Measurements from ENCODE around the gene ZNF367. TPM values are rescaled to one million over a fixed set of nuclear protein-coding genes. Genes with fewer than 3 reads are reported as not detected.
A peak's percentile ranks its signal among the peaks of the same experiment; 100 is the strongest.

The ZNF367 gene
- total and polyA plus RNA-seq, 9 of the 15 experiments (the other 6 are each of a cell fraction or from before 2014, with no cell fraction given): 2.7 to 14.4 (median 10.0) TPM

DNA sequence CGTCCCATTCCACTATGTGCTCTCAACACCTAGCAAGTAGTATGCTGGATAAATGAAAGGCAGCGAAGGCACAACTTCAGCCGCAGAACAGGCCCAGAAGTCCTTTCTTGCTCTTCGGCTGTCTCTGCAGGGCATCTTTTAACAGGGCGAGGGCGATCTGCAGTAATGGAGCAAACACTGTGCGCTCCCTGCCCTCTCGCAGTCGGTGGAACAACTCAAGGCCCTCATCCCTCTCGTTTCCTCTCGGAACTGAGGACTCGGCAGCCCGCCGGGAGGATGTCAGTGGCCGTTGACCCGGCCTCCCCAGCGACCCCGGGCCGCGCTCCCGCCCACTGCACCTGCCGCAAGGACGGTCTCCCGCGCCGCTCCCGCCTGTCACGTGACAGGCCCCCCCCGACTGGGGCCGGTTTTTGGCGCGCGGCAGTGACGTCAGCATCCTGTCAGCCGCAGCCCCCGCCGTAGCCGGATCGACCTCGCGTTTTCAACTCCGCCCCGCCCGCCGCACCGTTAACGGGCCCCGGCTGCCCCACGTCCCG lies 1.1 kb downstream of the ZNF367 start (continued):
- TF ChIP-seq, protein P1, sequence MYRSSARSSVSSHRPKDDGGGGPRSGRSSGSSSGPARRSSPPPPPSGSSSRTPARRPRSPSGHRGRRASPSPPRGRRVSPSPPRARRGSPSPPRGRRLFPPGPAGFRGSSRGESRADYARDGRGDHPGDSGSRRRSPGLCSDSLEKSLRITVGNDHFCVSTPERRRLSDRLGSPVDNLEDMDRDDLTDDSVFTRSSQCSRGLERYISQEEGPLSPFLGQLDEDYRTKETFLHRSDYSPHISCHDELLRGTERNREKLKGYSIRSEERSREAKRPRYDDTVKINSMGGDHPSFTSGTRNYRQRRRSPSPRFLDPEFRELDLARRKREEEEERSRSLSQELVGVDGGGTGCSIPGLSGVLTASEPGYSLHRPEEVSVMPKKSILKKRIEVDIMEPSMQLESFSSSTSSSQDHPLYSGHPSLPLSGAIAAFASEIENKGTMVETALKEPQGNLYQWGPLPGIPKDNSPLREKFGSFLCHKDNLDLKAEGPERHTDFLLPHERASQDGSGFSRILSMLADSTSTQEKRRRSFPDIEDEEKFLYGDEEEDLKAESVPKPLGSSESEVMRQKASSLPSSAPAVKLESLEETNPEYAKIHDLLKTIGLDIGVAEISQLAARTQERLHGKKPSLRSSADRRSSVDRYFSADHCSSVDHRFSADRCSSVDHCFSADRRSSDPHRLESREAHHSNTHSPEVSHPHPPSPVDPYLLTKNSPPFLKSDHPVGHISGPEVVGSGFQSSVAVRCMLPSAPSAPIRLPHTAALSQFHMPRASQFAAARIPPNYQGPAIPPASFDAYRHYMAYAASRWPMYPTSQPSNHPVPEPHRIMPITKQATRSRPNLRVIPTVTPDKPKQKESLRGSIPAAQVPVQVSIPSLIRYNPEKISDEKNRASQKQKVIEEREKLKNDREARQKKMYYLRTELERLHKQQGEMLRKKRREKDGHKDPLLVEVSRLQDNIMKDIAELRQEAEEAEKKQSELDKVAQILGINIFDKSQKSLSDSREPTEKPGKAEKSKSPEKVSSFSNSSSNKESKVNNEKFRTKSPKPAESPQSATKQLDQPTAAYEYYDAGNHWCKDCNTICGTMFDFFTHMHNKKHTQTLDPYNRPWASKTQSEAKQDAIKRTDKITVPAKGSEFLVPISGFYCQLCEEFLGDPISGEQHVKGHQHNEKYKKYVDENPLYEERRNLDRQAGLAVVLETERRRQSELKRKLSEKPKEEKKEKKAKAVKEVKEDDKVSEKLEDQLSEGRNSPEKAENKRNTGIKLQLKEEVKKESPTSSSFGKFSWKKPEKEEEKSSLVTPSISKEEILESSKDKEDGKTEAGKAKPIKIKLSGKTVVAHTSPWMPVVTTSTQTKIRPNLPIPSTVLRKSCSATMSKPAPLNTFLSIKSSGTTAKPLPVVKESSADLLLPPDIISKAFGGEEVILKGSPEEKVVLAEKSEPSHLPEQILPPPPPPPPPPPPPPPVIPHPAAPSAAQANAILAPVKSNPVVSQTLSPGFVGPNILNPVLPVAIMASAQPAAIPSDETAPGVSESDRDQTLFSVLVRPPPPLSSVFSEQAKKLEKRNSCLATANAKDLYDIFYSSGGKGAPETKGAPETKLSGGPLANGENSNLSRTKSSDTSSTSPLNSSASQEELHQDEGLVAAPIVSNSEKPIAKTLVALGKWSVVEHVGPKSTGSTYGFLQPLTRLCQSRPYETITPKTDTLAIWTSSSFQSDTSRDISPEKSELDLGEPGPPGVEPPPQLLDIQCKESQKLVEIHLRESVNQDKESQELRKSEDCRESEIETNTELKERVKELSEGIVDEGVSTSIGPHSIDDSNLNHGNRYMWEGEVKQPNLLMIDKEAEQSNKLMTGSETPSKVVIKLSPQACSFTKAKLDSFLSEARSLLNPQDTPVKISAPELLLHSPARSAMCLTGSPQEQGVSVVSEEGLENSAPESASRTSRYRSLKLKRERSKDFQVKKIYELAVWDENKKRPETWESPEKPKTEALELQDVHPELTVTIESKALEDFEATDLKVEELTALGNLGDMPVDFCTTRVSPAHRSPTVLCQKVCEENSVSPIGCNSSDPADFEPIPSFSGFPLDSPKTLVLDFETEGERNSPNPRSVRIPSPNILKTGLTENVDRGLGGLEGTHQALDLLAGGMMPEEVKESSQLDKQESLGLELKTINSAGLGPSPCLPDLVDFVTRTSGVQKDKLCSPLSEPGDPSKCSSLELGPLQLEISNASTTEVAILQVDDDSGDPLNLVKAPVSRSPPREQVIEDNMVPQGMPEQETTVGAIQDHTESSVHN (IDR thresholded peaks at IDR 0.05; ENCODE audit: borderline replicate concordance in 1 of 2, low read depth in 1 of 2): no peak
- TF ChIP-seq, protein P2, sequence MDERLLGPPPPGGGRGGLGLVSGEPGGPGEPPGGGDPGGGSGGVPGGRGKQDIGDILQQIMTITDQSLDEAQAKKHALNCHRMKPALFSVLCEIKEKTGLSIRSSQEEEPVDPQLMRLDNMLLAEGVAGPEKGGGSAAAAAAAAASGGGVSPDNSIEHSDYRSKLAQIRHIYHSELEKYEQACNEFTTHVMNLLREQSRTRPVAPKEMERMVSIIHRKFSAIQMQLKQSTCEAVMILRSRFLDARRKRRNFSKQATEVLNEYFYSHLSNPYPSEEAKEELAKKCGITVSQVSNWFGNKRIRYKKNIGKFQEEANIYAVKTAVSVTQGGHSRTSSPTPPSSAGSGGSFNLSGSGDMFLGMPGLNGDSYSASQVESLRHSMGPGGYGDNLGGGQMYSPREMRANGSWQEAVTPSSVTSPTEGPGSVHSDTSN (CRISPR knock-in tag; IDR thresholded peaks at IDR 0.05; ENCODE audit: low read depth): no peak
- TF ChIP-seq, protein P2 (tag; conservative IDR thresholded peaks at IDR 0.05; ENCODE audit: low read depth): no peak
- TF ChIP-seq ZNF830 (CRISPR knock-in tag; IDR thresholded peaks at IDR 0.05): 0 out of 2 replicates have a peak, but pooled peaks have one; percentile 34
- TF ChIP-seq, protein P3, sequence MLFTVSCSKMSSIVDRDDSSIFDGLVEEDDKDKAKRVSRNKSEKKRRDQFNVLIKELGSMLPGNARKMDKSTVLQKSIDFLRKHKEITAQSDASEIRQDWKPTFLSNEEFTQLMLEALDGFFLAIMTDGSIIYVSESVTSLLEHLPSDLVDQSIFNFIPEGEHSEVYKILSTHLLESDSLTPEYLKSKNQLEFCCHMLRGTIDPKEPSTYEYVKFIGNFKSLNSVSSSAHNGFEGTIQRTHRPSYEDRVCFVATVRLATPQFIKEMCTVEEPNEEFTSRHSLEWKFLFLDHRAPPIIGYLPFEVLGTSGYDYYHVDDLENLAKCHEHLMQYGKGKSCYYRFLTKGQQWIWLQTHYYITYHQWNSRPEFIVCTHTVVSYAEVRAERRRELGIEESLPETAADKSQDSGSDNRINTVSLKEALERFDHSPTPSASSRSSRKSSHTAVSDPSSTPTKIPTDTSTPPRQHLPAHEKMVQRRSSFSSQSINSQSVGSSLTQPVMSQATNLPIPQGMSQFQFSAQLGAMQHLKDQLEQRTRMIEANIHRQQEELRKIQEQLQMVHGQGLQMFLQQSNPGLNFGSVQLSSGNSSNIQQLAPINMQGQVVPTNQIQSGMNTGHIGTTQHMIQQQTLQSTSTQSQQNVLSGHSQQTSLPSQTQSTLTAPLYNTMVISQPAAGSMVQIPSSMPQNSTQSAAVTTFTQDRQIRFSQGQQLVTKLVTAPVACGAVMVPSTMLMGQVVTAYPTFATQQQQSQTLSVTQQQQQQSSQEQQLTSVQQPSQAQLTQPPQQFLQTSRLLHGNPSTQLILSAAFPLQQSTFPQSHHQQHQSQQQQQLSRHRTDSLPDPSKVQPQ (CRISPR knock-in tag; IDR thresholded peaks at IDR 0.05; ENCODE audit: borderline replicate concordance): no peak
- TF ChIP-seq GTF2E2 (tag; IDR thresholded peaks at IDR 0.05): no peak
- TF ChIP-seq NCOA4 (IDR thresholded peaks at IDR 0.05; ENCODE audit: partially characterized antibody): no peak
- TF ChIP-seq MEF2A (IDR thresholded peaks at IDR 0.05; ENCODE audit: control insufficient read depth, low read depth, low read length): no peak
- TF ChIP-seq, protein P4, sequence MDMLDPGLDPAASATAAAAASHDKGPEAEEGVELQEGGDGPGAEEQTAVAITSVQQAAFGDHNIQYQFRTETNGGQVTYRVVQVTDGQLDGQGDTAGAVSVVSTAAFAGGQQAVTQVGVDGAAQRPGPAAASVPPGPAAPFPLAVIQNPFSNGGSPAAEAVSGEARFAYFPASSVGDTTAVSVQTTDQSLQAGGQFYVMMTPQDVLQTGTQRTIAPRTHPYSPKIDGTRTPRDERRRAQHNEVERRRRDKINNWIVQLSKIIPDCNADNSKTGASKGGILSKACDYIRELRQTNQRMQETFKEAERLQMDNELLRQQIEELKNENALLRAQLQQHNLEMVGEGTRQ (CRISPR knock-in tag; IDR thresholded peaks at IDR 0.05): peak; percentile 98

Data from K562 (cell line).